HCT116 (cell line): ENCODE results near the gene ACP3.

Source experiments
- EZH2 ChIP-seq: fragments of 200-600 bp; sonication (generic); IDR thresholded peaks from 2 replicates; pipeline ENCODE4 v1.6.1; 2017; ENCODE audit warnings: antibody characterized with exemption, mixed run types
- TF ChIP-seq, protein P1 (sequence below), 3 experiments: fragments of 200-600 bp in 1 of 3; sonication (generic) in 1 of 3; IDR thresholded peaks in 2 of 3; conservative IDR thresholded peaks in 1 of 3; 2 replicates each; pipeline ENCODE4 v1.5.1; 2012 to 2017; ENCODE audit warnings: low read depth in 2 of 3, low read length in 2 of 3, antibody characterized with exemption in 1 of 3, borderline replicate concordance in 1 of 3, control low read depth in 1 of 3, mild to moderate bottlenecking in 1 of 3, mixed read lengths in 1 of 3, mixed run types in 1 of 3, moderate library complexity in 1 of 3; ENCODE audit not compliant: insufficient read depth in 1 of 3

DNA sequence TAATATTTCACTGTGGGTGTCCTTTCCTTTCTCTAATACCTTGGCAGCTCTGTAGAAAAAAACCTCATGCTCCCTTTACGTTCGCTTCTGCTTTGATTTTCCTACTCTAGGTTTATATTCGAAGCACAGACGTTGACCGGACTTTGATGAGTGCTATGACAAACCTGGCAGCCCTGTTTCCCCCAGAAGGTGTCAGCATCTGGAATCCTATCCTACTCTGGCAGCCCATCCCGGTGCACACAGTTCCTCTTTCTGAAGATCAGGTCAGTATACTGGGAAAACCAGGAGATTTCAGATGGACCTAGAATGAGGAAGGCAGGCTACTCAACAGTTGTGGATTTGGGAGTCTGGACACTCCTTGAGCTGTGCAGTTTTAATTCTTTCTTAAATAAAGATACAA, 14.9 kb downstream of the ACP3 start:
- TF ChIP-seq, protein P1, sequence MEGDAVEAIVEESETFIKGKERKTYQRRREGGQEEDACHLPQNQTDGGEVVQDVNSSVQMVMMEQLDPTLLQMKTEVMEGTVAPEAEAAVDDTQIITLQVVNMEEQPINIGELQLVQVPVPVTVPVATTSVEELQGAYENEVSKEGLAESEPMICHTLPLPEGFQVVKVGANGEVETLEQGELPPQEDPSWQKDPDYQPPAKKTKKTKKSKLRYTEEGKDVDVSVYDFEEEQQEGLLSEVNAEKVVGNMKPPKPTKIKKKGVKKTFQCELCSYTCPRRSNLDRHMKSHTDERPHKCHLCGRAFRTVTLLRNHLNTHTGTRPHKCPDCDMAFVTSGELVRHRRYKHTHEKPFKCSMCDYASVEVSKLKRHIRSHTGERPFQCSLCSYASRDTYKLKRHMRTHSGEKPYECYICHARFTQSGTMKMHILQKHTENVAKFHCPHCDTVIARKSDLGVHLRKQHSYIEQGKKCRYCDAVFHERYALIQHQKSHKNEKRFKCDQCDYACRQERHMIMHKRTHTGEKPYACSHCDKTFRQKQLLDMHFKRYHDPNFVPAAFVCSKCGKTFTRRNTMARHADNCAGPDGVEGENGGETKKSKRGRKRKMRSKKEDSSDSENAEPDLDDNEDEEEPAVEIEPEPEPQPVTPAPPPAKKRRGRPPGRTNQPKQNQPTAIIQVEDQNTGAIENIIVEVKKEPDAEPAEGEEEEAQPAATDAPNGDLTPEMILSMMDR (IDR thresholded peaks at IDR 0.05 in 2 of 3, conservative IDR thresholded peaks at IDR 0.05 in 1 of 3; ENCODE audit: borderline replicate concordance in 1 of 3, insufficient read depth in 1 of 3, low read depth in 2 of 3, low read length in 2 of 3): no peak
- TF ChIP-seq EZH2: no peak
